Gastrocnemius medialis (tissue), 4 donors: Measurements from ENCODE around the gene MZT1. TPM values are rescaled to one million over a fixed set of nuclear protein-coding genes. Genes with fewer than 3 reads are reported as not detected.

Experiments used
- ATAC-seq, 2 donors: fragments of 150-250 bp; one replicate each; pipeline ENCODE4 v1.9.1; 2016
- DNase-seq, 2 donors: peaks; one replicate each; pipeline ENCODE4 v3.0.0-alpha.2; 2019
- H3K27ac ChIP-seq, 4 donors: fragments of 200-600 bp; sonication (generic); 1 replicate in 1 of 4; 2 replicates in 3 of 4; pipeline ENCODE4 v1.5.1; 2016 to 2018; ENCODE audit warnings: mild to moderate bottlenecking in 2 of 4, moderate library complexity in 1 of 4
- H3K27me3 ChIP-seq, 3 donors: fragments of 200-600 bp; sonication (generic) in 2 of 3; 1 replicate in 1 of 3; 2 replicates in 2 of 3; pipeline versions ENCODE4 v1.5.1 to v1.6.0; 2016 to 2019; ENCODE audit warnings: mild to moderate bottlenecking in 1 of 3, moderate library complexity in 1 of 3
- H3K36me3 ChIP-seq, 2 donors: fragments of 200-600 bp; sonication (generic) in 1 of 2; one replicate each; pipeline ENCODE4 v1.5.1; 2017 to 2018
- H3K4me1 ChIP-seq, 2 donors: fragments of 200-600 bp; sonication (generic) in 1 of 2; one replicate each; pipeline ENCODE4 v1.5.1; 2016 to 2017; ENCODE audit warnings: mild to moderate bottlenecking in 2 of 2
- H3K4me3 ChIP-seq, 4 donors: fragments of 200-600 bp; sonication (generic) in 3 of 4; 1 replicate in 1 of 4; 2 replicates in 3 of 4; pipeline ENCODE4 v1.5.1; 2016 to 2019; ENCODE audit warnings: mild to moderate bottlenecking in 2 of 4
- H3K9me3 ChIP-seq, 3 donors: fragments of 200-600 bp; sonication (generic) in 2 of 3; 1 replicate in 1 of 3; 2 replicates in 2 of 3; pipeline ENCODE4 v1.5.1; 2016 to 2019
- POLR2A ChIP-seq, 2 donors: fragments of 450-650 bp; IDR thresholded peaks; one replicate each; pipeline ENCODE4 v1.6.1; 2017; ENCODE audit warnings: antibody characterized with exemption in 2 of 2, mild to moderate bottlenecking in 2 of 2, moderate library complexity in 2 of 2
- in situ Hi-C, 4 donors: fragments of 200-750 bp; cut with MboI; loops; one replicate each; pipeline versions ENCODE4 v1.15.0 to v1.8.0; 2017; ENCODE audit warnings: low sequenced_read_pairs in 4 of 4
- intact Hi-C: fragments of 100-400 bp; cut with DNase I; formaldehyde crosslinking; loops from one replicate; pipeline ENCODE4 v1.15.1; 2023; ENCODE audit warnings: low total_unique reads
- total RNA-seq, 4 donors: library from RNA; depleted of rRNA; stranded (reverse); fragments of >200 nt; gene quantifications; one replicate each; pipeline versions ENCODE4 v1.1.0 to v1.2.3, GENCODE V29; 2016
- TF ChIP-seq, protein P1 (sequence below), 5 experiments: fragments of 450-650 bp in 3 of 5; fragments of 200-600 bp in 2 of 5; sonication (generic) in 2 of 5; IDR thresholded peaks in 4 of 5; conservative IDR thresholded peaks in 1 of 5; 1 replicate in 4 of 5; 2 replicates in 1 of 5; pipeline ENCODE4 v1.5.1; 2016 to 2019; ENCODE audit warnings: antibody characterized with exemption in 5 of 5, mild to moderate bottlenecking in 3 of 5, moderate library complexity in 3 of 5

Gene MZT1
- total RNA-seq, 4 donors from 2014 or later, result 7.7 to 17.0 (median 10.7) TPM

DNA sequence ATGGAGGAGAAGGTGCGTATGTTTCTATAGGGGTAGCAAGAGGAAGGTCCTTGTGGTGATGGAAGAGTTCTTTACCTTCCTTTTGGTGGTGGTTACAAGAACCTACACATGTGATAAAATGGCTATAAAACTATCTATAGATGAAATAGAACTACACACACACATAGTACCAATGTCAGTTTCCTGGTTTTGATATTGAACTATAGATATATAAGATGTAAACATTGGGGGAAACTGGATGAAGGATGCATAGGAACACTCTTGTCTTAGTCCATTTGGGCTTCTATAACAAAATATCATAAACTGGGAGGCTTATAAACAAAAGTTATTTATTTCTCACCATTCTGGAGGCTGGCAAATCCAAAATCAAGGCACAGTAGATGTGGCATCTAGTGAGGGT, 47.1 kb downstream of the MZT1 start:
- TF ChIP-seq, protein P1, sequence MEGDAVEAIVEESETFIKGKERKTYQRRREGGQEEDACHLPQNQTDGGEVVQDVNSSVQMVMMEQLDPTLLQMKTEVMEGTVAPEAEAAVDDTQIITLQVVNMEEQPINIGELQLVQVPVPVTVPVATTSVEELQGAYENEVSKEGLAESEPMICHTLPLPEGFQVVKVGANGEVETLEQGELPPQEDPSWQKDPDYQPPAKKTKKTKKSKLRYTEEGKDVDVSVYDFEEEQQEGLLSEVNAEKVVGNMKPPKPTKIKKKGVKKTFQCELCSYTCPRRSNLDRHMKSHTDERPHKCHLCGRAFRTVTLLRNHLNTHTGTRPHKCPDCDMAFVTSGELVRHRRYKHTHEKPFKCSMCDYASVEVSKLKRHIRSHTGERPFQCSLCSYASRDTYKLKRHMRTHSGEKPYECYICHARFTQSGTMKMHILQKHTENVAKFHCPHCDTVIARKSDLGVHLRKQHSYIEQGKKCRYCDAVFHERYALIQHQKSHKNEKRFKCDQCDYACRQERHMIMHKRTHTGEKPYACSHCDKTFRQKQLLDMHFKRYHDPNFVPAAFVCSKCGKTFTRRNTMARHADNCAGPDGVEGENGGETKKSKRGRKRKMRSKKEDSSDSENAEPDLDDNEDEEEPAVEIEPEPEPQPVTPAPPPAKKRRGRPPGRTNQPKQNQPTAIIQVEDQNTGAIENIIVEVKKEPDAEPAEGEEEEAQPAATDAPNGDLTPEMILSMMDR (IDR thresholded peaks at IDR 0.05 in 4 of 5, conservative IDR thresholded peaks at IDR 0.05 in 1 of 5), result no peak
- no peak for TF ChIP-seq POLR2A (IDR thresholded peaks at IDR 0.05)
- ATAC-seq, result no peak
- in situ Hi-C loops, result no loop called here

GRCh38 chr13:72678312-72678711, 49.1 kb downstream of the MZT1 start:
- intact Hi-C loops (no loop called here), in situ Hi-C loops (no loop called here)
- Histone ChIP-seq H3K4me3 (no peak overlapping the region), H3K4me1 (no peaks in the 10 kb centered on the region), H3K27ac (no peak overlapping the region), H3K36me3 (no peaks in the 10 kb centered on the region), H3K9me3 (no peaks in the 10 kb centered on the region), H3K27me3 (no peaks in the 10 kb centered on the region)
- DNase-seq (no peak), ATAC-seq (no peak)
- TF ChIP-seq, protein P1 (IDR thresholded peaks at IDR 0.05 in 4 of 5, conservative IDR thresholded peaks at IDR 0.05 in 1 of 5), result no peak
- TF ChIP-seq POLR2A (IDR thresholded peaks at IDR 0.05), result no peak

More for the DNA sequence above, 47.1 kb downstream of the MZT1 start:
- Histone ChIP-seq H3K27me3 (no peaks in the 10 kb centered on the region), H3K36me3 (no peaks in the 10 kb centered on the region), H3K27ac (no peak overlapping the region), H3K4me3 (no peak overlapping the region), H3K4me1 (no peaks in the 10 kb centered on the region), H3K9me3 (no peaks in the 10 kb centered on the region)
- intact Hi-C loops, result no loop called here
- no peak for DNase-seq

DNA sequence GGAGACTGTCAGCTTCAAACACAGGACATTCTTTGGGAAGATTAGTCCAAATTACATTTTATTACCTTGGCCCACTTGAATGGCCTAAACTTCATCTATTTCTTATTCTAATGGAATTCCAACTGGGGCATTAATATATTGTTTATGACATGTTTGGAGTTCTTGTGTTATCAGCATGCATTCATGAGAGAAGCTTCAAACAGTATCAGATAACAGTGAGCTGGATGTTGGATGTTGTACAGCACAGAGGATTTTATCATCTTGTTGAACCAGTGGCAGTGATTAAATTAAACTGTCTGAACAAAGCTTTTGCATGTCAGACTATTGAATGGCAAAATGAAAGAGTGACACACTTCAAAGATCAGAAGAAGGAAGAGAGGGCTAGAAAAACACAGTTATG, 50.0 kb downstream of the MZT1 start:
- no peak overlapping the region for H3K4me3 ChIP-seq
- no peak overlapping the region for H3K27ac ChIP-seq
- DNase-seq (no peak), ATAC-seq (no peak)
- intact Hi-C loops (no loop called here), in situ Hi-C loops (no loop called here)
- H3K4me1 ChIP-seq, result no peaks in the 10 kb centered on the region
- TF ChIP-seq, protein P1 (IDR thresholded peaks at IDR 0.05 in 4 of 5, conservative IDR thresholded peaks at IDR 0.05 in 1 of 5), result no peak
- TF ChIP-seq POLR2A (IDR thresholded peaks at IDR 0.05), result no peak
- H3K36me3 ChIP-seq, result no peaks in the 10 kb centered on the region
- no peaks in the 10 kb centered on the region for H3K27me3 ChIP-seq
- H3K9me3 ChIP-seq, result no peaks in the 10 kb centered on the region

- TF ChIP-seq, protein P1 (IDR thresholded peaks at IDR 0.05 in 4 of 5, conservative IDR thresholded peaks at IDR 0.05 in 1 of 5), result no peak
- TF ChIP-seq POLR2A (IDR thresholded peaks at IDR 0.05), result no peak
- intact Hi-C loops (no loop called here), in situ Hi-C loops (no loop called here)
- no peak overlapping the region for H3K4me3 ChIP-seq
- H3K27me3 ChIP-seq, result no peaks in the 10 kb centered on the region
- no peaks in the 10 kb centered on the region for H3K9me3 ChIP-seq
- ATAC-seq (no peak), DNase-seq (no peak)
- no peaks in the 10 kb centered on the region for H3K36me3 ChIP-seq
- no peaks in the 10 kb centered on the region for H3K4me1 ChIP-seq
- no peak overlapping the region for H3K27ac ChIP-seq
Measured at GRCh38 chr13:72666391-72666790, 61.0 kb downstream of the MZT1 start.

DNA sequence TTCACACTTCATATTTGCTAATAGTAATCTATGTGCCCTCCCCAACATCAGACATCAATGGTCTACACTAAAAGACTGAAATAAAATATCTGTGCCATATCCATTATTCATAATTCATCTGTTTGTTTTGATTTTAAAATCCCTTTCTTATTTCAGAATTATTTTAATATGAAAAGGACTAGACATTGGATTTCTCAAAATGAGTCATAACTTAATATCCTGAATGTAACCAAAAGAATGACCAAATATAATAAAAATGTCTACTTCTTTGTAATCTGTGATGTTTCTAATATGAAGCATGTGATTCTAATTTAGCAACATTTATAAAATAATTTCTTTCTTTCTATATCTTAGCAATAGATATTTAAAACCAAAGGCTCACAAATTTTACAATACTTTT, 64.9 kb downstream of the MZT1 start:
- TF ChIP-seq, protein P1 (IDR thresholded peaks at IDR 0.05 in 4 of 5, conservative IDR thresholded peaks at IDR 0.05 in 1 of 5), result no peak
- Histone ChIP-seq H3K27ac (no peak overlapping the region), H3K4me3 (no peak overlapping the region), H3K9me3 (no peaks in the 10 kb centered on the region), H3K4me1 (no peaks in the 10 kb centered on the region), H3K27me3 (no peaks in the 10 kb centered on the region), H3K36me3 (no peaks in the 10 kb centered on the region)
- in situ Hi-C loops, result no loop called here
- intact Hi-C loops, result no loop called here
- DNase-seq, result no peak
- ATAC-seq, result no peak
